HepG2 (cell line): ENCODE results near the gene LRRC42. TPM values are rescaled to one million over a fixed set of nuclear protein-coding genes. Genes with fewer than 3 reads are reported as not detected.

Experiments used
- ATAC-seq: fragments of 200-7000 bp; cut with Tn5 transposase; 3 replicates; pipeline ENCODE4 v1.9.1; 2020; ENCODE audit warnings: mild to moderate bottlenecking, moderate library complexity
- BruUV-seq: library from RNA; stranded (reverse); fragments of 400-500 nt; replicated peaks from 2 replicates; lab custom pipeline; 2021; lab: Mats Ljungman, UMichigan
- CTCF ChIA-PET: fragments of 300-600 bp; formaldehyde crosslinking; extraction: SDS; loops from one replicate; lab custom pipeline; 2021; ENCODE audit warnings: low total read pairs, inconsistent platforms, low intra/inter-chr PET ratio; lab: Yijun Ruan, JAX
- POLR2A ChIA-PET: fragments of 350-600 bp; sonication (Branson Sonifier 250); formaldehyde crosslinking; loops from one replicate; lab custom pipeline; 2020; ENCODE audit warnings: antibody characterized with exemption, inconsistent platforms; lab: Yijun Ruan, JAX
- DNase-seq: peaks from one replicate; pipeline ENCODE4 v3.0.0-alpha.2; 2015; ENCODE audit warnings: low spot score
- FAIRE-seq: peaks from 3 replicates; lab custom pipeline; 2011; peaks lifted over from hg19 to GRCh38; lab: Jason Lieb, UNC
- H2AFZ ChIP-seq: one replicate; pipeline ENCODE4 v1.6.1; 2011; ENCODE audit warnings: low read length, inconsistent platforms
- H3K27ac ChIP-seq: fragments of 300-600 bp; 3 replicates; pipeline ENCODE4 v1.8.0; 2011; ENCODE audit warnings: mixed run types, mild to moderate bottlenecking, mixed read lengths, low read length, inconsistent platforms; ENCODE audit not compliant: insufficient read depth; ENCODE audit errors: extremely low read length
- H3K27me3 ChIP-seq, 2 experiments: fragments of 200-600 bp in 1 of 2; 2 replicates in 1 of 2; 3 replicates in 1 of 2; pipeline versions ENCODE4 v1.6.0 to v1.8.0; 2011; ENCODE audit warnings: low read length in 2 of 2, mild to moderate bottlenecking in 2 of 2, moderate library complexity in 2 of 2, inconsistent platforms in 1 of 2; ENCODE audit not compliant: insufficient read depth in 2 of 2, control insufficient read depth in 1 of 2
- H3K36me3 ChIP-seq, 2 experiments: fragments of 200-600 bp in 1 of 2; replicated peaks in 1 of 2; 2 replicates in 1 of 2; 3 replicates in 1 of 2; pipeline versions ENCODE4 v1.5.1 to v1.8.0; 2011; ENCODE audit warnings: low read length in 2 of 2, inconsistent platforms in 1 of 2; ENCODE audit not compliant: insufficient read depth in 2 of 2, control insufficient read depth in 1 of 2
- H3K4me1 ChIP-seq: 2 replicates; pipeline ENCODE4 v1.5.1; 2012; ENCODE audit warnings: low read length, inconsistent platforms; ENCODE audit not compliant: insufficient read depth
- H3K4me2 ChIP-seq: 2 replicates; pipeline ENCODE4 v1.6.0; 2011; ENCODE audit warnings: low read depth, low read length, inconsistent platforms
- H3K4me3 ChIP-seq, 3 experiments: fragments of 200-600 bp in 1 of 3; sonication (generic), shearing (Covaris generic) in 1 of 3; replicated peaks in 1 of 3; 2 replicates each; pipeline ENCODE4 v1.5.1; 2011 to 2016; ENCODE audit warnings: low read length in 3 of 3, inconsistent platforms in 2 of 3, low read depth in 2 of 3, mild to moderate bottlenecking in 2 of 3, control low read depth in 1 of 3, mixed read lengths in 1 of 3; ENCODE audit not compliant: insufficient read depth in 1 of 3
- H3K79me2 ChIP-seq: one replicate; pipeline ENCODE4 v1.6.1; 2011; ENCODE audit warnings: low read length, inconsistent platforms; ENCODE audit not compliant: insufficient read depth
- H3K9ac ChIP-seq: 2 replicates; pipeline ENCODE4 v1.6.0; 2011; ENCODE audit warnings: mild to moderate bottlenecking, low read depth, low read length, inconsistent platforms; ENCODE audit not compliant: insufficient read depth
- H3K9me3 ChIP-seq: 2 replicates; pipeline ENCODE4 v1.5.1; 2012; ENCODE audit warnings: mild to moderate bottlenecking, low read length
- H4K20me1 ChIP-seq: 2 replicates; pipeline ENCODE4 v1.6.0; 2011; ENCODE audit warnings: inconsistent platforms, mild to moderate bottlenecking, low read length, moderate library complexity; ENCODE audit not compliant: insufficient read depth
- ASH2L ChIP-seq: fragments of 300-600, 200-600 bp; sonication (generic); IDR thresholded peaks from 2 replicates; pipeline ENCODE4 v1.7.0; 2017; ENCODE audit warnings: low read depth, mild to moderate bottlenecking, moderate library complexity, mixed read lengths, low read length; ENCODE audit not compliant: insufficient read length
- CREM ChIP-seq, 2 experiments: sonication (generic) in 1 of 2; formaldehyde crosslinking in 1 of 2; IDR thresholded peaks; 2 replicates each; pipeline versions ENCODE4 v1.4.0 to v1.6.1; 2016 to 2020; ENCODE audit warnings: antibody characterized with exemption in 1 of 2, mild to moderate bottlenecking in 1 of 2, missing genetic modification reagents in 1 of 2
- DZIP1 ChIP-seq: sonication (generic); formaldehyde crosslinking; IDR thresholded peaks from 2 replicates; pipeline ENCODE4 v1.5.0; 2020; ENCODE audit warnings: mild to moderate bottlenecking, missing genetic modification reagents
- MAF1 ChIP-seq: sonication (generic); formaldehyde crosslinking; IDR thresholded peaks from 2 replicates; pipeline ENCODE4 v1.5.0; 2020; ENCODE audit warnings: missing genetic modification reagents, borderline replicate concordance
- NAIF1 ChIP-seq: sonication (generic); formaldehyde crosslinking; IDR thresholded peaks from 2 replicates; pipeline ENCODE4 v1.5.0; 2020; ENCODE audit warnings: mild to moderate bottlenecking, missing genetic modification reagents, borderline replicate concordance
- NFYB ChIP-seq: sonication (generic); formaldehyde crosslinking; IDR thresholded peaks from 2 replicates; pipeline ENCODE4 v1.4.0; 2020; ENCODE audit warnings: missing genetic modification reagents
- NR1H2 ChIP-seq: sonication (generic); formaldehyde crosslinking; IDR thresholded peaks from 2 replicates; pipeline ENCODE4 v1.8.1; 2022; ENCODE audit warnings: low read depth, missing genetic modification reagents, borderline replicate concordance
- PAX8 ChIP-seq: sonication (generic); formaldehyde crosslinking; IDR thresholded peaks from 2 replicates; pipeline ENCODE4 v1.8.0; 2022; ENCODE audit warnings: mild to moderate bottlenecking, missing genetic modification reagents, borderline replicate concordance
- RFX3 ChIP-seq: IDR thresholded peaks from 2 replicates; pipeline ENCODE4 v1.6.1; 2016; ENCODE audit warnings: missing biosample characterization, missing genetic modification reagents
- RXRA ChIP-seq: sonication (generic); formaldehyde crosslinking; IDR thresholded peaks from 2 replicates; pipeline ENCODE4 v1.5.1; 2020; ENCODE audit warnings: missing genetic modification reagents
- TARDBP ChIP-seq: sonication (generic); formaldehyde crosslinking; IDR thresholded peaks from 2 replicates; pipeline ENCODE4 v1.8.0; 2022; ENCODE audit warnings: mild to moderate bottlenecking, missing genetic modification reagents
- TEAD2 ChIP-seq: sonication (generic); formaldehyde crosslinking; IDR thresholded peaks from 2 replicates; pipeline ENCODE4 v1.9.0; 2021; ENCODE audit warnings: missing genetic modification reagents
- ZBTB26 ChIP-seq: IDR thresholded peaks from 2 replicates; pipeline ENCODE4 v1.6.1; 2016; ENCODE audit warnings: missing compliant biosample characterization, missing genetic modification reagents, borderline replicate concordance
- ZBTB37 ChIP-seq: sonication (generic); formaldehyde crosslinking; IDR thresholded peaks from 2 replicates; pipeline ENCODE4 v1.4.0; 2020; ENCODE audit warnings: mild to moderate bottlenecking, missing genetic modification reagents
- ZNF337 ChIP-seq: sonication (generic); formaldehyde crosslinking; IDR thresholded peaks from 2 replicates; pipeline ENCODE4 v1.5.1; 2020; ENCODE audit warnings: missing genetic modification reagents, low read depth, mild to moderate bottlenecking, borderline replicate concordance
- WGBS: methylation state at CpG from one replicate; pipeline ENCODE4 v1.1.6; 2017; ENCODE audit warnings: low lambda C conversion rate; 5-methylcytosine and 5-hydroxymethylcytosine counted together
- in situ Hi-C: cut with HindIII; loops from 2 replicates; pipeline ENCODE4 v1.10.0; 2017; ENCODE audit warnings: low pct_unique_long_range_greater_than_20kb; ENCODE audit not compliant: extremely low pct_ligation_motif_present
- intact Hi-C: fragments of 100-400 bp; cut with micrococcal nuclease; formaldehyde crosslinking; loops from one replicate; pipeline ENCODE4 v1.10.0; 2022; ENCODE audit not compliant: unreplicated experiment
- polyA plus RNA-seq, 8 experiments: library from polyadenylated mRNA; depleted of rRNA in 3 of 8; stranded (reverse) in 7 of 8; unstranded in 1 of 8; fragments of >200 nt; fragmentation: Illumina TruSeq in 4 of 8; extraction: Trizol in 4 of 8; gene quantifications; 2 replicates each; pipeline versions ENCODE4 v1.2.1 to v1.2.3, GENCODE V29; 2011 to 2016; ENCODE audit warnings: low read depth in 4 of 8, missing spikeins in 1 of 8, mixed read lengths in 1 of 8; ENCODE audit not compliant: insufficient read depth in 1 of 8
- total RNA-seq, 5 experiments: library from RNA; depleted of rRNA; stranded (reverse); fragments of >200 nt; fragmentation: Illumina TruSeq; extraction: Trizol; gene quantifications; 2 replicates each; pipeline ENCODE4 v1.2.3, GENCODE V29; 2016; ENCODE audit warnings: low read depth in 1 of 5

LRRC42 gene
- total and polyA plus RNA-seq, 2 of the 13 experiments (the other 11 are each of a cell fraction or from before 2014, with no cell fraction given): 30.6 to 43.6 TPM

- TF ChIP-seq NFYB: no peak
- TF ChIP-seq NAIF1 (CRISPR knock-in tag): no peak
- TF ChIP-seq DZIP1 (CRISPR knock-in tag): no peak
- TF ChIP-seq ZBTB26: no peak
- TF ChIP-seq CREM (IDR thresholded peaks at IDR 0.05): no peak
- no peak for TF ChIP-seq CREM (CRISPR knock-in tag; IDR thresholded peaks at IDR 0.05)
- TF ChIP-seq ASH2L: no peak
These were observed 53.8 kb downstream of the LRRC42 start (continued) for GRCh38 chr1:53999920-54000319.

GRCh38 chr1:54001591-54001990, 55.4 kb downstream of the LRRC42 start:
- H3K27ac ChIP-seq: no peak overlapping the region
- no peak for FAIRE-seq
- intact Hi-C loops (no loop called here), in situ Hi-C loops (no loop called here)
- peak; percentile 53 for ATAC-seq
- H3K9ac ChIP-seq: no peak overlapping the region
- peak; percentile 21 for DNase-seq
- no peaks in the 10 kb centered on the region for H3K79me2 ChIP-seq
- 0% methylated on average over 3 of the region's 3 CpGs for WGBS
- TF ChIP-seq ZBTB37 (no peak), PAX8 (CRISPR knock-in tag) (no peak), TEAD2 (CRISPR knock-in tag) (no peak), RXRA (CRISPR knock-in tag) (no peak), TARDBP (CRISPR knock-in tag) (no peak), ZNF337 (CRISPR knock-in tag) (no peak), RFX3 (CRISPR knock-in tag) (no peak), NR1H2 (CRISPR knock-in tag) (no peak), MAF1 (CRISPR knock-in tag) (no peak)
- no peak overlapping the region for H3K4me3 ChIP-seq
- H3K36me3 ChIP-seq: no peaks in the 10 kb centered on the region
- H3K9me3 ChIP-seq: no peaks in the 10 kb centered on the region
- no peak overlapping the region for H2AFZ ChIP-seq
- ChIA-PET CTCF (no interaction called here), POLR2A (interaction anchor here (1.0 kb wide), 1 partner anchor 51 kb away, joined by 4 read pairs; the partner anchor contains the start of gene TMEM59)
- no peaks in the 10 kb centered on the region for H3K27me3 ChIP-seq
- H3K4me1 ChIP-seq: peaks cover 23% of the 10 kb centered on the region
- BruUV-seq: no TSS peak
- H4K20me1 ChIP-seq: no peaks in the 10 kb centered on the region
- peak overlapping the region; percentile 42; the same call in 1 of the 2 replicates for H3K4me2 ChIP-seq
